Suprapubic skin (tissue), 3 donors: Measurements from ENCODE around the gene CABP4.
"Not testable (repeated sequence)": the region's sequence is repeated elsewhere in the genome, so short reads cannot be mapped to it uniquely, and the experiment has no call there.

Source experiments
- CTCF ChIP-seq, 2 donors: fragments of 200-600 bp in 1 of 2; fragments of 450-650 bp in 1 of 2; sonication (generic) in 1 of 2; IDR thresholded peaks; one replicate each; pipeline ENCODE4 v1.5.1; 2016 to 2019; ENCODE audit warnings: antibody characterized with exemption in 2 of 2, mild to moderate bottlenecking in 1 of 2, moderate library complexity in 1 of 2
- POLR2AphosphoS5 ChIP-seq, 3 donors: sonication (generic); formaldehyde crosslinking; IDR thresholded peaks; one replicate each; pipeline ENCODE4 v1.6.1; 2017; ENCODE audit warnings: antibody characterized with exemption in 3 of 3

DNA sequence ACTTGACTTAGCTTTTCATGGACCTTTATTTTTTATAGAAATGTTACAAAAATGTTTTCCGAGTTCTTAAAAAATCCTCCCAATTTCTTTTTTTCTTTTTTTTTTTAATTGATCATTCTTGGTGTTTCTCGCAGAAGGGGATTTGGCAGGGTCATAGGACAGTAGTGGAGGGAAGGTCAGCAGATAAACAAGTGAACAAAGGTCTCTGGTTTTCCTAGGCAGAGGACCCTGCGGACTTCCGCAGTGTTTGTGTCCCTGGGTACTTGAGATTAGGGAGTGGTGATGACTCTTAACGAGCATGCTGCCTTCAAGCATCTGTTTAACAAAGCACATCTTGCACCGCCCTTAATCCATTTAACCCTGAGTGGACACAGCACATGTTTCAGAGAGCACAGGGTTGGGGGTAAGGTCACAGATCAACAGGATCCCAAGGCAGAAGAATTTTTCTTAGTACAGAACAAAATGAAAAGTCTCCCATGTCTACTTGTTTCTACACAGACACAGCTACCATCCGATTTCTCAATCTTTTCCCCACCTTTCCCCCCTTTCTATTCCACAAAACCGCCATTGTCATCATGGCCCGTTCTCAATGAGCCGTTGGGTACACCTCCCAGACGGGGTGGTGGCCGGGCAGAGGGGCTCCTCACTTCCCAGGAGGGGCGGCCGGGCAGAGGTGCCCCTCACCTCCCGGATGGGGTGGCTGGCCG lies 22.3 kb downstream of the CABP4 start:
- TF ChIP-seq CTCF, POLR2AphosphoS5 (IDR thresholded peaks at IDR 0.05): not testable (repeated sequence)
